ENCODE measurements around the gene TWF2.

DNA sequence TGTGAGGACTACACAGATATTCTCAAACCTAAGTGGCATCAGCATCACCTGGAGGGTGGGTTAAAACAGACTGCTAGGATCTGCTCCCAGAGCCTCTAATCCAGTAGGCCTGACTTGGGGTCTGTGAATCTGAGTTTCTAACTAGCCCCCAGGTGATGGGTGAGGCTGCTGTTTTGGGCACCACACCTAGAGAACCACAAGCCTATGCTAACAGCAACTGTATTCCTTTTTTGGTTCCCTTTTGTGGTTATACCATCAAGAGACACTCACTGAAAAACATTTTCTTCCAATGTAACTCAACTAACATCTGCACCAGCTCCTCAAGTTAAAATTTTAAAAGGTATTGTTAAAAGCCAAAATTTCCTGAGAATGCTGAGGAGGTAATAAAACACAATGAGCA lies 23.5 kb upstream of the TWF2 start:
- no peak for TF ChIP-seq EZH2phosphoT487 (IDR thresholded peaks at IDR 0.05; ENCODE audit: borderline replicate concordance)
- TF ChIP-seq, protein P1, sequence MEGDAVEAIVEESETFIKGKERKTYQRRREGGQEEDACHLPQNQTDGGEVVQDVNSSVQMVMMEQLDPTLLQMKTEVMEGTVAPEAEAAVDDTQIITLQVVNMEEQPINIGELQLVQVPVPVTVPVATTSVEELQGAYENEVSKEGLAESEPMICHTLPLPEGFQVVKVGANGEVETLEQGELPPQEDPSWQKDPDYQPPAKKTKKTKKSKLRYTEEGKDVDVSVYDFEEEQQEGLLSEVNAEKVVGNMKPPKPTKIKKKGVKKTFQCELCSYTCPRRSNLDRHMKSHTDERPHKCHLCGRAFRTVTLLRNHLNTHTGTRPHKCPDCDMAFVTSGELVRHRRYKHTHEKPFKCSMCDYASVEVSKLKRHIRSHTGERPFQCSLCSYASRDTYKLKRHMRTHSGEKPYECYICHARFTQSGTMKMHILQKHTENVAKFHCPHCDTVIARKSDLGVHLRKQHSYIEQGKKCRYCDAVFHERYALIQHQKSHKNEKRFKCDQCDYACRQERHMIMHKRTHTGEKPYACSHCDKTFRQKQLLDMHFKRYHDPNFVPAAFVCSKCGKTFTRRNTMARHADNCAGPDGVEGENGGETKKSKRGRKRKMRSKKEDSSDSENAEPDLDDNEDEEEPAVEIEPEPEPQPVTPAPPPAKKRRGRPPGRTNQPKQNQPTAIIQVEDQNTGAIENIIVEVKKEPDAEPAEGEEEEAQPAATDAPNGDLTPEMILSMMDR (conservative IDR thresholded peaks at IDR 0.05; ENCODE audit: low read length) = no peak
